ENCODE measurements around the gene PMEPA1. TPM values are rescaled to one million over a fixed set of nuclear protein-coding genes. Genes with fewer than 3 reads are reported as not detected.

PMEPA1 gene
- total RNA-seq, 1 experiment from 2014 or later, result 163 TPM

DNA sequence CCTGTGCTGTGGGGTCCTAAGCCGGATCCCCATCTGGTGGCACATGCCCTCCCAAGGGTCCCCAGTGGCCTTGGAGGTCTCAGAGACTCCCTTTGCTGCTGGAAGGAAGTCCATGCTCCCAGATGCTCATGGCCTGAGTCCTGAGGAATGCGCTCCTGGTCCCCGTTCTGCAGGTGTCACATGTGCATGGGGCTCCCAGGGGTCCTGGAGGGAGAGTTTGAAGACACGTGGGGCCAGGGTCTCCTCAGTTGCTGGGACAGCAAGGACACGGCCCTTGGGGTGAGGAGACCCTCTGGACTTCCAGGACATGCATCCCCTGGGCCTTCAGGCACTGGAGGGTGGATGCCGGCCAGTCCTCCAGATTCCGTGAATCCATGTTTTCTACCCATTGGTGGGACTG, 101.3 kb downstream of the PMEPA1 start:
- Histone ChIP-seq H3K79me2 (ENCODE audit: low read depth) (no peaks in the 10 kb centered on the region), H3K27ac (no peak overlapping the region), H3K4me2 (no peak overlapping the region), H3K27me3 (ENCODE audit: insufficient read depth, low read depth) (no peaks in the 10 kb centered on the region), H3K9me3 (ENCODE audit: insufficient read depth, low read depth) (no peaks in the 10 kb centered on the region), H3F3A (ENCODE audit: insufficient read depth, low read depth) (no peaks in the 10 kb centered on the region), H4K20me1 (ENCODE audit: insufficient read depth) (no peaks in the 10 kb centered on the region), H3K4me1 (replicated peaks; ENCODE audit: insufficient read depth) (no peaks in the 10 kb centered on the region), H2AFZ (no peak overlapping the region), H3K4me3 (no peak overlapping the region), H3K36me3 (ENCODE audit: low read depth) (no peaks in the 10 kb centered on the region), H3K9me2 (ENCODE audit: insufficient read depth) (no peaks in the 10 kb centered on the region)
- DNase-seq, result no peak
- no peak for TF ChIP-seq EZH2 (IDR thresholded peaks at IDR 0.05; ENCODE audit: low read depth)
- TF ChIP-seq, protein P1, sequence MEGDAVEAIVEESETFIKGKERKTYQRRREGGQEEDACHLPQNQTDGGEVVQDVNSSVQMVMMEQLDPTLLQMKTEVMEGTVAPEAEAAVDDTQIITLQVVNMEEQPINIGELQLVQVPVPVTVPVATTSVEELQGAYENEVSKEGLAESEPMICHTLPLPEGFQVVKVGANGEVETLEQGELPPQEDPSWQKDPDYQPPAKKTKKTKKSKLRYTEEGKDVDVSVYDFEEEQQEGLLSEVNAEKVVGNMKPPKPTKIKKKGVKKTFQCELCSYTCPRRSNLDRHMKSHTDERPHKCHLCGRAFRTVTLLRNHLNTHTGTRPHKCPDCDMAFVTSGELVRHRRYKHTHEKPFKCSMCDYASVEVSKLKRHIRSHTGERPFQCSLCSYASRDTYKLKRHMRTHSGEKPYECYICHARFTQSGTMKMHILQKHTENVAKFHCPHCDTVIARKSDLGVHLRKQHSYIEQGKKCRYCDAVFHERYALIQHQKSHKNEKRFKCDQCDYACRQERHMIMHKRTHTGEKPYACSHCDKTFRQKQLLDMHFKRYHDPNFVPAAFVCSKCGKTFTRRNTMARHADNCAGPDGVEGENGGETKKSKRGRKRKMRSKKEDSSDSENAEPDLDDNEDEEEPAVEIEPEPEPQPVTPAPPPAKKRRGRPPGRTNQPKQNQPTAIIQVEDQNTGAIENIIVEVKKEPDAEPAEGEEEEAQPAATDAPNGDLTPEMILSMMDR (conservative IDR thresholded peaks at IDR 0.05), result no peak
- intact Hi-C loops (cut with micrococcal nuclease; ENCODE audit: unreplicated experiment), result no loop called here
- CTCF ChIA-PET, result no interaction called here
- POLR2A ChIA-PET (ENCODE audit: unreplicated experiment), result no interaction called here
- no TSS peak for BruUV-seq (replicated peaks)

DNA sequence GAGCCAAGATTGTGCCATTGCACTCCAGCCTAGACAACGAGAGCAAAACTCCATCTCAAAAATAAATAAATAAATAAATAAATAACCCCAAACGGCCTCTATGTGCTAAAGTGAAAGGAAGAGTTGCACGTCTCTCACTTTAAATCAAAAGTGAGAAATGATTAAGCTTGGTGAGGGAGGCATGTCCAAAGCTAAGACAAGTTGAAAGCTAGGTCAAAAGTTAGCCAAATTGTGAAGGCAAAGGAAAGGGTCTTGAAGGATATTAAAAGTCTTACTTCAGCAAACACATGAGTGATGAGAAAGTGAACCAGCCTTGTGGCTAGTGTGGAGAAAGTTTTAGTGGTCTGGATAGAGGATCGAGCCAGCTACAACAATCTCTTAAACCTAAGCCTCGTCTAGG, 103.9 kb downstream of the PMEPA1 start:
- intact Hi-C loops (cut with micrococcal nuclease; ENCODE audit: unreplicated experiment), result no loop called here
- no TSS peak for BruUV-seq (replicated peaks)
- H3K27ac ChIP-seq, result no peak overlapping the region
- no peak overlapping the region for H3K4me2 ChIP-seq
- no peaks in the 10 kb centered on the region for H3K79me2 ChIP-seq (ENCODE audit: low read depth)
- no peak for DNase-seq
- TF ChIP-seq, protein P1 (conservative IDR thresholded peaks at IDR 0.05), result no peak
- TF ChIP-seq EZH2 (IDR thresholded peaks at IDR 0.05; ENCODE audit: low read depth), result no peak
- no peaks in the 10 kb centered on the region for H3K27me3 ChIP-seq (ENCODE audit: insufficient read depth, low read depth)
- no peaks in the 10 kb centered on the region for H4K20me1 ChIP-seq (ENCODE audit: insufficient read depth)
- no peaks in the 10 kb centered on the region for H3K9me3 ChIP-seq (ENCODE audit: insufficient read depth, low read depth)
- ChIA-PET CTCF (interaction anchor here (0.5 to 1.5 kb wide), 2 partner anchors 9 to 1049 kb away, joined by 4 to 5 read pairs; no protein-coding TSS in a partner anchor), POLR2A (ENCODE audit: unreplicated experiment) (no interaction called here)
- H3K9me2 ChIP-seq (ENCODE audit: insufficient read depth), result no peaks in the 10 kb centered on the region
- no peaks in the 10 kb centered on the region for H3K36me3 ChIP-seq (ENCODE audit: low read depth)
- no peaks in the 10 kb centered on the region for H3K4me1 ChIP-seq (replicated peaks; ENCODE audit: insufficient read depth)
- H2AFZ ChIP-seq, result no peak overlapping the region
- no peaks in the 10 kb centered on the region for H3F3A ChIP-seq (ENCODE audit: insufficient read depth, low read depth)
- H3K4me3 ChIP-seq, result no peak overlapping the region

DNA sequence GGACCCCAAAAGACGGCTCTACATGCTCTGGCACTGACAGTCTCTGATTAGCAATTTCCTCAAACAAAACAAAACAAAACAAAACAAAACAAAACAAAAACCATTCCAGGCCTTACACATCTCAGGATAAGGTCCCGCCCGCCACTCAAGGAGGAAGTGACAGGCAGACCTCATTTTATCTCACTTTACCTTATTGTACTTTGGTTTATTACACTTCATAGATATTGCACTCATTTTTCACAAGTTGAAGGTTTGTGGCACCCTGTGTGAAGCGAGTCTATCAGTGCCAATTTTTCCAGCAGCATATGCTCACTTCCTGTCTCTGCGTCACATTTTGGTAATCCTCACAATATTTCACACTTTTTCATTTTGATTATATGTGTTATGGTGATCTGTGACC, 104.8 kb downstream of the PMEPA1 start:
- TF ChIP-seq EZH2 (IDR thresholded peaks at IDR 0.05; ENCODE audit: low read depth), result no peak
- TF ChIP-seq, protein P1 (conservative IDR thresholded peaks at IDR 0.05), result no peak
- no peaks in the 10 kb centered on the region for H3F3A ChIP-seq (ENCODE audit: insufficient read depth, low read depth)
- no peaks in the 10 kb centered on the region for H3K36me3 ChIP-seq (ENCODE audit: low read depth)
- no peak overlapping the region for H3K4me3 ChIP-seq
- no peak for DNase-seq
- no peaks in the 10 kb centered on the region for H3K4me1 ChIP-seq (replicated peaks; ENCODE audit: insufficient read depth)
- no peak overlapping the region for H3K4me2 ChIP-seq
- no peaks in the 10 kb centered on the region for H3K9me2 ChIP-seq (ENCODE audit: insufficient read depth)
- no peaks in the 10 kb centered on the region for H3K79me2 ChIP-seq (ENCODE audit: low read depth)
- POLR2A ChIA-PET (ENCODE audit: unreplicated experiment), result no interaction called here
- H3K9me3 ChIP-seq (ENCODE audit: insufficient read depth, low read depth), result no peaks in the 10 kb centered on the region
- no peak overlapping the region for H3K27ac ChIP-seq
- H2AFZ ChIP-seq, result no peak overlapping the region
- BruUV-seq (replicated peaks), result no TSS peak
- CTCF ChIA-PET, result no interaction called here
- H4K20me1 ChIP-seq (ENCODE audit: insufficient read depth), result no peaks in the 10 kb centered on the region
- intact Hi-C loops (cut with micrococcal nuclease; ENCODE audit: unreplicated experiment), result no loop called here
- no peaks in the 10 kb centered on the region for H3K27me3 ChIP-seq (ENCODE audit: insufficient read depth, low read depth)
